Heart right ventricle (tissue), 16 donors: ENCODE results near the gene DNAH3. TPM values are rescaled to one million over a fixed set of nuclear protein-coding genes. Genes with fewer than 3 reads are reported as not detected.

Source experiments
- ATAC-seq, 8 donors: fragments of 200-7000 bp; cut with Tn5 transposase; one replicate each; pipeline ENCODE4 v1.9.1; 2020; ENCODE audit warnings: mild to moderate bottlenecking in 8 of 8, moderate library complexity in 8 of 8, moderate number of reproducible peaks in 1 of 8
- DNase-seq, 2 donors: peaks; one replicate each; pipeline ENCODE4 v3.0.0-alpha.2; 2020
- H3K27ac ChIP-seq, 10 donors: fragments of 200-600 bp; sonication (generic) in 2 of 10; one replicate each; pipeline versions ENCODE4 v1.5.0 to v1.8.0; 2020 to 2022; ENCODE audit warnings: mild to moderate bottlenecking in 3 of 10
- H3K27me3 ChIP-seq, 7 donors: fragments of 200-600 bp; one replicate each; pipeline ENCODE4 v1.8.0; 2021 to 2022; ENCODE audit warnings: mild to moderate bottlenecking in 2 of 7
- H3K36me3 ChIP-seq, 9 donors: fragments of 200-600 bp; sonication (generic) in 1 of 9; one replicate each; pipeline versions ENCODE4 v1.5.0 to v1.8.0; 2020 to 2022; ENCODE audit warnings: mild to moderate bottlenecking in 2 of 9
- H3K4me1 ChIP-seq, 9 donors: fragments of 200-600 bp; sonication (generic) in 1 of 9; one replicate each; pipeline versions ENCODE4 v1.5.0 to v1.8.0; 2020 to 2022; ENCODE audit warnings: mild to moderate bottlenecking in 4 of 9
- H3K4me3 ChIP-seq, 10 donors: fragments of 200-600 bp; sonication (generic) in 2 of 10; one replicate each; pipeline versions ENCODE4 v1.5.0 to v1.8.0; 2020 to 2022; ENCODE audit warnings: mild to moderate bottlenecking in 7 of 10, moderate library complexity in 2 of 10
- H3K9me3 ChIP-seq, 11 donors: fragments of 200-600 bp in 10 of 11; sonication (generic) in 2 of 11; one replicate each; pipeline versions ENCODE4 v1.5.0 to v1.8.0; 2013 to 2022; ENCODE audit warnings: mild to moderate bottlenecking in 2 of 11, control low read depth in 1 of 11, moderate library complexity in 1 of 11
- CTCF ChIP-seq, 9 donors: fragments of 200-600 bp; sonication (generic) in 2 of 9; IDR thresholded peaks; one replicate each; pipeline versions ENCODE4 v1.5.0 to v1.8.0; 2021 to 2022; ENCODE audit warnings: antibody characterized with exemption in 9 of 9, mild to moderate bottlenecking in 5 of 9, moderate library complexity in 1 of 9
- WGBS, 2 donors: extraction: QIAGEN DNeasy Blood & Tissue Kit; methylation state at CpG; one replicate each; pipeline ENCODE4 v1.1.7; 2013; ENCODE audit warnings: inconsistent platforms in 1 of 2; 5-methylcytosine and 5-hydroxymethylcytosine counted together
- intact Hi-C, 10 donors: fragments of 100-400 bp; cut with DNase I; formaldehyde crosslinking; loops; one replicate each; pipeline versions ENCODE4 v1.11.1 to v1.14.2; 2022
- polyA plus RNA-seq, 2 donors: library from polyadenylated mRNA; stranded (reverse); fragments of 200-250 nt; gene quantifications; one replicate each; pipeline ENCODE4 v1.2.3, GENCODE V29; 2013
- total RNA-seq, 10 donors: library from RNA; stranded (reverse); fragmentation: NEBNext Ultra II Directional in 3 of 10; extraction: Animal tissue kit (Norgen Biotek cat#: 25700) in 3 of 10; gene quantifications; one replicate each; pipeline versions ENCODE4 v1.2.1 to v1.2.4, GENCODE V29; 2021 to 2023
- donor health status: Arrhythmogenic right ventricular cardiomyopathy.
- donor health status: ischemic (EF 13 %, LVEDD 7.1; RV severe dilation, severe dysfunction).
- donor health status: healthy with polysubstance abuse.
- donor health status: DM: no; HTN: yes; CAD: no.
- donor health status: DM: no; HTN: no; CAD: no.
- donor health status: ischemic (EF 25% LVEDD 6.9; RV normal size, moderate dysfunction).
- donor health status: ischemic (EF 25% LVEDD 5.7; RV mildly dilated, moderate dysfunction).
- donor health status: healthy.
- donor health status: DM: yes; HTN: yes; CAD: no.
- donor health status: Ischemic cardiomyopathy.
- donor health status: ischemic (EF 35%, LVEDD 5.7; RV mildly dilated, moderate dysfunction).
- donor health status: nonischemic (EF 11% LVEDD 7.7; RV severe dilation, severe dysfunction).
- donor health status: DM: yes; HTN: yes; CAD: no.
- donor health status: PGD.
- donor health status: ischemic (EF 29% LVEDD 5.4; RV normal size, mild dysfunction).
- donor health status: nonischemic (EF 23%, LVEDD 6.1; RV moderate dilation, normal function).

Gene DNAH3
- total and polyA plus RNA-seq, 12 donors, result 0.39 to 3.7 (median 1.0) TPM; not detected in 1

GRCh38 chr16:21194771-21195301, 44.2 kb upstream of the DNAH3 start:
- TF ChIP-seq CTCF (IDR thresholded peaks at IDR 0.05), result no peak
- H3K4me3 ChIP-seq, result no peak overlapping the region
- WGBS, 2 donors, result 44 to 49% methylated on average over 6 of the region's 6 CpGs
- ATAC-seq (no peak), DNase-seq (no peak)
- intact Hi-C loops, result loop anchor here in 2 of 10 donors (5.0 kb wide), 2 partner anchors 97 to 107 kb away; no protein-coding TSS in a partner anchor
- no peaks in the 10 kb centered on the region for H3K4me1 ChIP-seq
- H3K27ac ChIP-seq, result no peak overlapping the region
- H3K27me3 ChIP-seq, result peaks cover 0 to 23% (median 7%) of the 10 kb centered on the region in 7 donors
- H3K9me3 ChIP-seq, result peaks cover 0 to 6% (median 0%) of the 10 kb centered on the region in 11 donors
- no peaks in the 10 kb centered on the region for H3K36me3 ChIP-seq

DNA sequence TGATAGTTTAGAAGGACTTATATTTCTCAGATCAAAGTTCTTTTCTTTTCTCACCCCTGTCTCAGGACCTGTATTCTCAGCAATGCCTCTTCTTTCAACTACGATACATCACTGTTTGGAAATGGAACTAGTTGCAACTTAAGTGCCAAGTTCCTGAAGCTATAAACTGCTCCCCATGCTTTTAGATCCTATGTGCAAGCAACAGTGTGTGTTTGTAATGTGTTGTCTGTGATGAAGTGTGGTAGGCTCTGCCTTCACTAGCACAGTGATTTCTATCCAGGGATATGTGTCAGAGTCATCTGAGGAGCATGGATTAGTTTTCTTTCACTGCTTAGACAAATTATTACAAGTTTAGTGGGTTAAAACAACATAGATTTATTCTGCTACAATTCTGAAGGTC, 42.3 kb upstream of the DNAH3 start:
- Histone ChIP-seq H3K4me1 (peaks cover 0 to 8% (median 0%) of the 10 kb centered on the region in 9 donors), H3K27ac (no peak overlapping the region), H3K9me3 (peaks cover 0 to 6% (median 0%) of the 10 kb centered on the region in 11 donors), H3K4me3 (no peak overlapping the region), H3K36me3 (no peaks in the 10 kb centered on the region), H3K27me3 (peaks cover 0 to 9% (median 4%) of the 10 kb centered on the region in 7 donors)
- WGBS, 2 donors, result 79 to 89% methylated on average over 1 of the region's 1 CpG
- intact Hi-C loops, result loop anchor here in 2 of 10 donors (5.0 kb wide), 2 partner anchors 99 to 109 kb away; no protein-coding TSS in a partner anchor
- no peak for DNase-seq
- no peak for ATAC-seq
- TF ChIP-seq CTCF (IDR thresholded peaks at IDR 0.05), result no peak

DNA sequence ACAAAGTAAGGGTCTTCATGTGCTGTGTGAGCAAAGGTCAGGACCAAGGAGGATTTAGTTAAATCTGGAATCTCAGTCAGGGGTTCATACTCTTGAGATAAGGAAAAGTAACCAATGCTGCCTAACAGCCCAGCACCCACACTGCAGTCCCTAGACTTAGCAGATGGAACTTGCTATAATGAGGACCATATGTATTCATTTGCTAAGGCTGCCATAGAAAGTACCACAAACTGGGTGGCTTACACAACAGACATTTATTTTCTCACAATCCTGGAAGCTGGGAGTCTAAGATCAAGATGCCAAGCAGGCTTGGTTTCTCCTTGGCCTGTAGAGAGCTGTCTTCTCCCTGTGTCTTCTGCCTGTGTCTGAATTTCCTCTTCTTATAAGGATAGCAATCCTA, 40.0 kb upstream of the DNAH3 start:
- Histone ChIP-seq H3K4me3 (no peak overlapping the region), H3K27me3 (no peaks in the 10 kb centered on the region), H3K36me3 (no peaks in the 10 kb centered on the region), H3K4me1 (peaks cover 0 to 8% (median 0%) of the 10 kb centered on the region in 9 donors), H3K27ac (no peak overlapping the region), H3K9me3 (peaks cover 0 to 6% (median 0%) of the 10 kb centered on the region in 11 donors)
- ATAC-seq (no peak), DNase-seq (no peak)
- TF ChIP-seq CTCF (IDR thresholded peaks at IDR 0.05), result no peak
- intact Hi-C loops, result loop anchor here in 2 of 10 donors (5.0 kb wide), 2 partner anchors 102 to 112 kb away; no protein-coding TSS in a partner anchor

DNA sequence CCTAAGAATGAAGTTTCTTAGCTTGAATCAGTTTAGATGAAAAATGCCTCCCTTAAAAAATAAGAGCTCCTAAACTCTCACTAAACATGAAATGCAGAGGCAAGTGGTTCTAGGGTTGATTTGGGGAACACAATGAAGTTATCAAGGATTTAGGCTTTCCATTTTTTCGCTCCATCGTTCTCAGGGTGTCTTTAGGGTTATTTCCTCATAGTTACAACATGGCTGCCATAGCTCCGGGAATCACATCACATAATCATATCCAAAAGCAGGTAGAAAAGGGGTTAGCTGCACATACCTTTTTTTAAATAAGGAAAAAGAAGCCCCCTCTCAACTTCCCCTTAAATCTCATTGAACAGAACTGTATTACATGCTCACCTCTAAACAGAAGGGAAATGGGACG, 39.4 kb upstream of the DNAH3 start:
- 92 to 94% methylated on average over 4 of the region's 4 CpGs for WGBS, 2 donors
- no peak for DNase-seq
- intact Hi-C loops, result loop anchor here in 2 of 10 donors (5.0 kb wide), 2 partner anchors 102 to 112 kb away; no protein-coding TSS in a partner anchor

More for the DNA sequence above, 39.4 kb upstream of the DNAH3 start:
- Histone ChIP-seq H3K27ac (no peak overlapping the region), H3K4me3 (no peak overlapping the region), H3K36me3 (no peaks in the 10 kb centered on the region), H3K27me3 (no peaks in the 10 kb centered on the region), H3K9me3 (peaks cover 0 to 6% (median 0%) of the 10 kb centered on the region in 11 donors), H3K4me1 (peaks cover 0 to 8% (median 0%) of the 10 kb centered on the region in 9 donors)
- ATAC-seq, result no peak
- TF ChIP-seq CTCF (IDR thresholded peaks at IDR 0.05), result no peak
